Stomach (tissue), 9 donors: ENCODE data around the gene GRAMD2B. TPM values are rescaled to one million over a fixed set of nuclear protein-coding genes. Genes with fewer than 3 reads are reported as not detected.

Experiments
- DNase-seq, 2 donors: peaks; one replicate each; pipeline versions ENCODE4 v3.0.0 to v3.0.0-alpha.2; 2013 to 2019
- H3K27ac ChIP-seq, 5 donors: fragments of 200-600 bp in 4 of 5; sonication (generic) in 4 of 5; one replicate each; pipeline ENCODE4 v1.5.1; 2013 to 2019; ENCODE audit warnings: mild to moderate bottlenecking in 1 of 5, moderate library complexity in 1 of 5
- H3K27me3 ChIP-seq, 3 donors: fragments of 200-600 bp; sonication (generic); one replicate each; pipeline ENCODE4 v1.5.1; 2017 to 2019; ENCODE audit warnings: mixed run types in 1 of 3
- H3K36me3 ChIP-seq, 4 donors: fragments of 200-600 bp; sonication (generic); 1 replicate in 3 of 4; 2 replicates in 1 of 4; pipeline ENCODE4 v1.5.1; 2016 to 2019
- H3K4me1 ChIP-seq, 4 donors: fragments of 200-600 bp; sonication (generic); one replicate each; pipeline ENCODE4 v1.5.1; 2016 to 2019
- H3K4me3 ChIP-seq, 4 donors: fragments of 200-600 bp; sonication (generic) in 3 of 4; one replicate each; pipeline ENCODE4 v1.5.1; 2016 to 2019; ENCODE audit warnings: mild to moderate bottlenecking in 1 of 4
- H3K9me3 ChIP-seq, 4 donors: fragments of 200-600 bp; sonication (generic); one replicate each; pipeline ENCODE4 v1.5.1; 2016 to 2019
- EP300 ChIP-seq: sonication (generic); formaldehyde crosslinking; IDR thresholded peaks from one replicate; pipeline ENCODE4 v1.6.1; 2017; ENCODE audit warnings: antibody characterized with exemption
- POLR2A ChIP-seq, 4 donors: fragments of 450-650 bp; IDR thresholded peaks; one replicate each; pipeline ENCODE4 v1.6.1; 2016; ENCODE audit warnings: antibody characterized with exemption in 4 of 4, control low read depth in 2 of 4, mild to moderate bottlenecking in 1 of 4, moderate library complexity in 1 of 4
- POLR2AphosphoS5 ChIP-seq, 3 donors: sonication (generic); formaldehyde crosslinking; IDR thresholded peaks; one replicate each; pipeline ENCODE4 v1.6.1; 2016; ENCODE audit warnings: antibody characterized with exemption in 3 of 3
- WGBS, 5 donors: extraction: QIAGEN DNeasy Blood & Tissue Kit in 3 of 5; methylation state at CpG; one replicate each; pipeline versions ENCODE4 v1.1.5 to v1.1.7; 2013 to 2018; 5-methylcytosine and 5-hydroxymethylcytosine counted together
- intact Hi-C: fragments of 100-400 bp; cut with DNase I; formaldehyde crosslinking; loops from one replicate; pipeline ENCODE4 v1.15.1; 2023; ENCODE audit warnings: low total_unique reads
- polyA plus RNA-seq, 3 donors: library from polyadenylated mRNA; stranded (reverse); fragments of 200-250 nt; gene quantifications; one replicate each; pipeline ENCODE4 v1.2.3, GENCODE V29; 2013
- total RNA-seq, 5 donors: library from RNA; depleted of rRNA; stranded (reverse); fragments of >200 nt; gene quantifications; one replicate each; pipeline versions ENCODE4 v1.1.0 to v1.2.3, GENCODE V29; 2014 to 2016
- TF ChIP-seq, protein P1 (sequence below), 7 experiments: fragments of 450-650 bp in 4 of 7; fragments of 200-600 bp in 3 of 7; sonication (generic) in 3 of 7; IDR thresholded peaks; one replicate each; pipeline ENCODE4 v1.5.1; 2016 to 2019; ENCODE audit warnings: antibody characterized with exemption in 7 of 7, control low read depth in 2 of 7, mild to moderate bottlenecking in 1 of 7
- donor health status: healthy with polysubstance abuse.
- donor health status: Bipolar disorder and iron deficiency.
- donor health status: healthy.

Gene GRAMD2B
- total and polyA plus RNA-seq, 8 donors: 5.7 to 69.6 (median 23.7) TPM

DNA sequence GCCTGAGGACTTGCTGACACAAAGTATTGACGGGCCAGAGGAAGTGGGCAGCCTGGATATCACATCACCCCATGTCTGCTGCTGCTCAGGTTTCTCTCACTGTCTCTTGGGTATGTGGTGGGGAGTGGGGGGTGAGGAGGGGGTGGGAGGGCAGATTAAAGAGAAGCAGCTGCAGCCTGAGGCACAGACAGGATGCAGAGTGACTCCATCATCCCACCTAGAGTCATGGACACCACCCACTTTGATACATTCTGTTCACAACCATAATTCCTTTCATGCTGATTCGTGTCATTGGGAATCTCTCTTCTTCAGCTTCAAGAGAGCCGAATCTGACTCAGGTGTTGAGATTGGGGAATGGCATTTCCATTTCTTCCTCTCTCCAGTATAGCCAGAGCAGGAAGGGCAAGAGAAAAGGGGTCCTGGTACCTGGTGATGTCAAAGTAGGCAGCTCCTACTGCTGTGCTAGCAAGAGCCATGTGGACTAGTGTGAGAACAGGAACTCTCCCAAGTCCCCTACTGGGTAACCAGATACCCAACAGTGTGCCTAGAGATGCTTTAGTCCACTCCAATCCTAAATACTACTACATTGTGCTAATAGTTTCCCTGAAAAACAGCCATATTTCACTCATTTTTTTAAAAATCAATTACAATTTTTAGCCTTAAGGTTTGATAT lies 22.4 kb downstream of the GRAMD2B start:
- no peak for DNase-seq
- Histone ChIP-seq H3K27me3 (no peaks in the 10 kb centered on the region), H3K27ac (no peak overlapping the region), H3K9me3 (no peaks in the 10 kb centered on the region), H3K36me3 (peaks cover 0 to 26% (median 7%) of the 10 kb centered on the region in 4 donors), H3K4me1 (peaks cover 0 to 30% (median 2%) of the 10 kb centered on the region in 4 donors), H3K4me3 (no peak overlapping the region)
- TF ChIP-seq POLR2AphosphoS5 (IDR thresholded peaks at IDR 0.05) (no peak), EP300 (no peak), POLR2A (IDR thresholded peaks at IDR 0.05) (no peak)
- TF ChIP-seq, protein P1, sequence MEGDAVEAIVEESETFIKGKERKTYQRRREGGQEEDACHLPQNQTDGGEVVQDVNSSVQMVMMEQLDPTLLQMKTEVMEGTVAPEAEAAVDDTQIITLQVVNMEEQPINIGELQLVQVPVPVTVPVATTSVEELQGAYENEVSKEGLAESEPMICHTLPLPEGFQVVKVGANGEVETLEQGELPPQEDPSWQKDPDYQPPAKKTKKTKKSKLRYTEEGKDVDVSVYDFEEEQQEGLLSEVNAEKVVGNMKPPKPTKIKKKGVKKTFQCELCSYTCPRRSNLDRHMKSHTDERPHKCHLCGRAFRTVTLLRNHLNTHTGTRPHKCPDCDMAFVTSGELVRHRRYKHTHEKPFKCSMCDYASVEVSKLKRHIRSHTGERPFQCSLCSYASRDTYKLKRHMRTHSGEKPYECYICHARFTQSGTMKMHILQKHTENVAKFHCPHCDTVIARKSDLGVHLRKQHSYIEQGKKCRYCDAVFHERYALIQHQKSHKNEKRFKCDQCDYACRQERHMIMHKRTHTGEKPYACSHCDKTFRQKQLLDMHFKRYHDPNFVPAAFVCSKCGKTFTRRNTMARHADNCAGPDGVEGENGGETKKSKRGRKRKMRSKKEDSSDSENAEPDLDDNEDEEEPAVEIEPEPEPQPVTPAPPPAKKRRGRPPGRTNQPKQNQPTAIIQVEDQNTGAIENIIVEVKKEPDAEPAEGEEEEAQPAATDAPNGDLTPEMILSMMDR (IDR thresholded peaks at IDR 0.05): no peak
- 85 to 95% (median 89%) methylated on average over 3 of the region's 3 CpGs for WGBS, 5 donors
- intact Hi-C loops: no loop called here

DNA sequence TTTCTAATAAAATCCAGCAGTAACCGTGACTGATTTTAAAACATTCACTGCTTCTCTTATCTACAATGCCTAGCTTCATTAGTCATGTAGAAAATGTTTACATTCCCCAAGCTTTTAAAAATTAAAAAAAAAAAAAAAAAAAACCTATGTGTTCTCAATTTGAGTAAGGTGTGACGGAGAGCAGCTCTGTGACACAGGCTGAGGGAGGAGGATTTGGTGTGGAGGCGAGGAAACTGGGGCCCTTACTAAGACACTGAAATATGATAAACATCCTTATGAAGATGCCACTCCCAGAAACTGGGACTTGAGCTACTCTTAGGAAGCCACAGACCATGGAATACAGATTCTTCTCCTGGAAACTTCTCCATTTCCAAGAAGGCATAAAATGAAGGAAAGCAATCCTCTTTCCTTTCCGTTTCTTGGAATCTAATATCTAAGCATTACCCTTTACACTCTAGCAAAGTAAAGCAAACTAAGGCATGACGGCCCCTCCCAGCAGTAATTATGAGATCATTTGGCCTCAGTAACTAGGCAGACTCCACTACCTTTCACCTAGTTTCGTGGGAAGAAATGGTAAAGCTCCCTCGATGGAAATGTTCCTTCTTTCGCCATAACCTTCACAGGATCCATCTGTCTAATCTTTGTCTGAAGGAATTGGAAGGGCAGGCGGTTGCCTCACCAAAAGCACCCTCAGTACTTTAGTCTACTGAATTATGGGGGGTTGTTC lies 23.5 kb downstream of the GRAMD2B start:
- peak in 1 of 2 donors; percentile 81 for DNase-seq
- intact Hi-C loops: no loop called here
- H3K27me3 ChIP-seq: no peaks in the 10 kb centered on the region
- H3K4me1 ChIP-seq: peaks cover 0 to 30% (median 6%) of the 10 kb centered on the region in 4 donors
- H3K4me3 ChIP-seq: no peak overlapping the region
- H3K9me3 ChIP-seq: no peaks in the 10 kb centered on the region
- 69 to 86% (median 76%) methylated on average over 9 of the region's 9 CpGs for WGBS, 5 donors
- peaks cover 0 to 27% (median 8%) of the 10 kb centered on the region in 4 donors for H3K36me3 ChIP-seq
- TF ChIP-seq, protein P1 (IDR thresholded peaks at IDR 0.05): no peak
- TF ChIP-seq POLR2A (IDR thresholded peaks at IDR 0.05) (no peak), EP300 (no peak), POLR2AphosphoS5 (IDR thresholded peaks at IDR 0.05) (no peak)
- H3K27ac ChIP-seq: peak overlapping the region in 1 of 5 donors; percentile 27

DNA sequence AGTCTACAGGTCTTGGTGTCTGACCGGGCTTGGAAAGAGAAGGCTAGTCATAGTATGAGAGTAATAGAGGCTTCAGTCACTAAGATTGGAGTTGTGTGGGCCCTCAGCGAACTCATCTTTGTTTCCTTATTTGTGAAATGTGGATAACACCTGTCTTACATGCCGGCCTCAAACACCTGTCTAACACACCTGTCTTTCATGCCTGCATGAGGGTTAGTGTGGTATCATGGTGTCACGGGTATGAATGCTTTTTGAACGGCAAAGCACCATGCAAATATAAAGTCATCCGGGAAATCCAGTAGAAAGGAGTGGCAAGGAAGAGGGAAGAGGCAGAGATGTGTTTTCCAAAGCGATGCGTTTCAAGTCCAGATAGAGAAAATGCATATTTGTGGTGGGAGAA lies 25.5 kb downstream of the GRAMD2B start:
- peaks cover 0 to 30% (median 6%) of the 10 kb centered on the region in 4 donors for H3K4me1 ChIP-seq
- WGBS, 5 donors: 75 to 87% (median 84%) methylated on average over 8 of the region's 8 CpGs
- no peaks in the 10 kb centered on the region for H3K9me3 ChIP-seq
- intact Hi-C loops: no loop called here
- H3K36me3 ChIP-seq: peaks cover 0 to 33% (median 9%) of the 10 kb centered on the region in 4 donors
- TF ChIP-seq POLR2A (IDR thresholded peaks at IDR 0.05): no peak
- TF ChIP-seq, protein P1 (IDR thresholded peaks at IDR 0.05): no peak
- no peak for TF ChIP-seq EP300
- TF ChIP-seq POLR2AphosphoS5 (IDR thresholded peaks at IDR 0.05): no peak
- no peak for DNase-seq
- H3K27me3 ChIP-seq: no peaks in the 10 kb centered on the region
- no peak overlapping the region for H3K4me3 ChIP-seq
- no peak overlapping the region for H3K27ac ChIP-seq

DNA sequence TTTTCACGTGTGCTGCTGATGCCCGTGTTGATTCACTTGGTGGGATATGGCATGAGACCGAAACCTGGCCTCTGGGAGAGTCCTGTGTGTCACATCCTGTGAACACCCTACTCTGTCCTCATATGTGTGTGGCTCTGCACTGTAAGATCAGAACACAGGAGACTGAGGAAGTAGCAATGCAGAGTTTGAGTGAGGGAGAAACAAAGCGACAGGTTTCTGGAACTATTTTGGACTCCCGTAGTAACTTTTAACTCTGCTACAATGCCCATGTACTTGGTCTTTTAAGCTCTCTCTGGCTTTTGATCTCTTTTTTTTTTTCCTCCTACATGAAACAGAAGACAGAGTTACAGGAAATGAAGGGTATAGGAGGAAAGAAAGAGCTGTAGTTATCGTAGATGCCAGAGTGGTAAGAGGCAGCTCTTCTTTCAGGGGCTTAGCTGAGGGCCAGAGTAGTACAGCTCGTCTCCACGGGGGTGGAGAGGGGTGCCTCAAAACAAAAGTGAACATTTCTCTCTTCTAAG lies 26.6 kb downstream of the GRAMD2B start:
- TF ChIP-seq, protein P1 (IDR thresholded peaks at IDR 0.05): no peak
- peak; percentile 44 to 71 (median 60) for TF ChIP-seq POLR2AphosphoS5 (IDR thresholded peaks at IDR 0.05)
- TF ChIP-seq EP300: no peak

More for the DNA sequence above, 26.6 kb downstream of the GRAMD2B start:
- H3K36me3 ChIP-seq: peaks cover 0 to 23% (median 5%) of the 10 kb centered on the region in 4 donors
- no peak overlapping the region for H3K4me3 ChIP-seq
- peak in 1 of 2 donors; percentile 67 for DNase-seq
- no peaks in the 10 kb centered on the region for H3K9me3 ChIP-seq
- peaks cover 0 to 39% (median 6%) of the 10 kb centered on the region in 4 donors for H3K4me1 ChIP-seq
- no peaks in the 10 kb centered on the region for H3K27me3 ChIP-seq
- H3K27ac ChIP-seq: peak overlapping the region; percentile 30 to 76 (median 64)
- intact Hi-C loops: no loop called here
- WGBS, 5 donors: 47 to 64% (median 50%) methylated on average over 8 of the region's 8 CpGs
